ENCODE measurements around the gene PSMB4.
"Not testable (repeated sequence)": the region's sequence is repeated elsewhere in the genome, so short reads cannot be mapped to it uniquely, and the experiment has no call there.

The PSMB4 gene

GRCh38 chr1:151386002-151386401, 13.4 kb upstream of the PSMB4 start:
- no peak for DNase-seq (ENCODE audit: low read depth in 2 of 2, low spot score in 1 of 2)

DNA sequence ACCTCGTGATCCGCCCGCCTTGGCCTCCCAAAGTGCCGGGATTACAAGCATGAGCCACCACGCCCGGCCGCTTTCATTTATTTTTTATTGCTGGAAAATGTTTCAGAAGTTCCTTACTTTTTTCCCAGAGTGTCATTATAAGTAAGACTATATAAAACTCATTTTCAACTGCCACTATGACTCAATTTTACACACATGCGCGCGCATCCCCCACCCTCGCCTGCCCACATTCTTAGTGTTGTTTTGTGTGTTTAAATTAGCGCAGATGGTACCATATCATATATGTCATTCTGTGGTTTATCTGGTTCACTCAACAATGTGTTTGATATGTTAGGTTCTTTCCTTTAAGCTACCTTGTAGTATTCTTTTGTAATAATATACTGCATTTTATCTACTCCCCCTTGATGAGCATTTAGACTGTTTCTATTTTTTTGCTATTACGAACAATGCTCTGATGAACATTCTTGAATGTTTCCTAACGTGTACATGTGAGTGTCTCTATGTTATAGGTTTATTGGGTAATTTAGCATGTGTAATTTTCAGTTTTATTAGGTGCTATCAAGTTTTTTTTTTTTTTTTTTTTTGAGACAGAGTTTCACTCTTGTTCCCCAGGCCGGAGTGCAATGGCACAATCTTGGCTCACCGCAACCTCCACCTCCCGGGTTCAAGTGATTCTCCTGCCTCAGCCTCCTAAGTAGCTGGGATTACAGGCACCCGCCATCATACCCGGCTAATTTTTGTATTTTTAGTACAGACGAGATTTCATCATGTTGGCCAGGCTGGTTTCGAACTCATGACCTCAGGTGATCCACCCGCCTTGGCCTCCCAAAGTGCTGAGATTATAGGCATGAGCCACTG, 8.9 kb upstream of the PSMB4 start:
- DNase-seq (ENCODE audit: low read depth in 2 of 2, low spot score in 1 of 2): not testable (repeated sequence)

GRCh38 chr1:151391079-151391563, 8.3 kb upstream of the PSMB4 start:
- DNase-seq (ENCODE audit: low read depth in 2 of 2, low spot score in 1 of 2): no peak

- DNase-seq (ENCODE audit: low read depth in 2 of 2, low spot score in 1 of 2): no peak
Observed at GRCh38 chr1:151393583-151393982, 5.8 kb upstream of the PSMB4 start.

DNA sequence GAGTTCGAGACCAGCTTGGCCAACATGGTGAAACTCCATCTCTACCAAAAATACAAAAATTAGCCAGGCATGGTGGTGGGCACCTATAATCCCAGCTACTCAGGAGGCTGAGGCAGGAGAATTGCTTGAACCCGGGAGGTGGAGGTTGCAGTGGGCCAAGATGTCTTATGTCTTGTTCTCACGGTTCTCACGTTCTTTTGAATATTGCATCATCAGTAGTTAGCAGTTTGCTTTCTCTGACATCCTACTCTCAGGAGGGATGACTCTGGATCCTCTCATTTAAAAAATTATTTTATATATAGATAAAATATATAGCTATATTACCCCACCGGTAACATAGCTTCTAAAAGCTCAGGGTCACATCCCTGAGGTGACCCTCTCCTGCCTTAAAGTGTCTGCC, 3.1 kb upstream of the PSMB4 start:
- not testable (repeated sequence) for DNase-seq (ENCODE audit: low read depth in 2 of 2, low spot score in 1 of 2)

DNA sequence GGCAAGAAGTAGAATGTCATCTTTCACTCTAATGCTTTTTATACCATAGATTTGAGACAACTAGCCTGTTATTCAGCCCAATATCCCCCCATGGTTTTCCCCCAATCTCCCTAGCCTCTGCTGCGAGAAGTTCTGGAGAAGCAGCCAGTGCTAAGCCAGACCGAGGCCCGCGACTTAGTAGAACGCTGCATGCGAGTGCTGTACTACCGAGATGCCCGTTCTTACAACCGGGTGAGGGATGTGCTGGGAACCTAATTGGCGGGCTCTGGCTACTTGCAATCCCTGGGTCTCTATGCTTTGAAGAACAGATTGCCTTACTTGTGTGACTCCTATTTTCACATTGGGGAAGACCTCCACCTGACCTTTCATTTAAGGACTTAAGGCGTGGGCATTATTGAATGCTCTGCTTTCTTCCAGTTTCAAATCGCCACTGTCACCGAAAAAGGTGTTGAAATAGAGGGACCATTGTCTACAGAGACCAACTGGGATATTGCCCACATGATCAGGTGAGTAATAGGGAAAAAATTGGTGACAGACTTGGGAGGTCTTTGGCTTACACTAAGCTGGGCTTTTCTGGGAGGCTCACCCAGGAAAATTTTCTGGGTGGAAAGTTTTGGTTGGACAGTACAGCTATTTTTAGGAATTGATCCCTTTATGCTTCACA, 1.9 kb downstream of the PSMB4 start:
- DNase-seq (ENCODE audit: low read depth in 2 of 2, low spot score in 1 of 2): no peak

DNA sequence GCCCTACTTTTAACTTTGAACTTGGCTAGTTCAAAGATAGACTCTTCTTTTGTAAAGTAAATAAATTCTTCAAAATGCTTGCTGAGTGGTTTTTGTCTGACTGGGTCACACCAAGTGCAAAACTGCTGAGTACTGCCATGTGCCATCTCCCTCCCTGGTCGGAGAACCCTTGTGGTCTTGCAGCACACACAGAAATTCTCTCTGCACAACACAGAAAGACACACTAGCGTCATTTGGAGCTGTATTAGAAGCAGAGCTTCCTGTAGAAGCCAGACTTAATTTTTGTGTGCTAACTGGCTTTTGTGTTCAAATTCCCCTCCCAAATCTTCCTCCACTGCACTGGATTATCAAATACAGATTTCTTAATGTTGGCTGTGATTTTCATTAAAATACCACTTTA, 2.5 kb downstream of the PSMB4 start:
- DNase-seq (ENCODE audit: low read depth in 2 of 2, low spot score in 1 of 2): no peak

DNA sequence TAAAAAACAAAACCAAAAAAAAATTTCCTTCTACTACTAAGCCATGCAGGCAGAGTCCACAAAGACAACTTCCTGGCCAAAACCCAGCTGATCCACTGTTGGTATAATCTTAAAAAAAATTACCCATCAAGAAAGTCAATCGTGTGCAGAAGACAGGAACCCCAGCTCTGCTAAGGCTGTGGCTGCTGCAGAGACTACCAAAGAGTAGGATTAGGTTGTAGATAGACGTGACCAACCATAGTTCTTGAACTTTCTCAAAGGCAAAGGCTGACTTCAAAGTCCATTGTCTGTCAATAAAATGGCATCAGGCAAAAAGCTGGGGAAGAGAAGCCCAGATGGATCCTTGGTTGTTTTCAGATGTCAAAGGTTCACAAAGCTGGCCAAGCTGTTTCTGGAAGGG, 3.4 kb downstream of the PSMB4 start:
- DNase-seq (ENCODE audit: low read depth in 2 of 2, low spot score in 1 of 2): no peak

- DNase-seq (ENCODE audit: low read depth in 2 of 2, low spot score in 1 of 2): no peak
Observed at GRCh38 chr1:151403612-151404011, 4.2 kb downstream of the PSMB4 start.

DNA sequence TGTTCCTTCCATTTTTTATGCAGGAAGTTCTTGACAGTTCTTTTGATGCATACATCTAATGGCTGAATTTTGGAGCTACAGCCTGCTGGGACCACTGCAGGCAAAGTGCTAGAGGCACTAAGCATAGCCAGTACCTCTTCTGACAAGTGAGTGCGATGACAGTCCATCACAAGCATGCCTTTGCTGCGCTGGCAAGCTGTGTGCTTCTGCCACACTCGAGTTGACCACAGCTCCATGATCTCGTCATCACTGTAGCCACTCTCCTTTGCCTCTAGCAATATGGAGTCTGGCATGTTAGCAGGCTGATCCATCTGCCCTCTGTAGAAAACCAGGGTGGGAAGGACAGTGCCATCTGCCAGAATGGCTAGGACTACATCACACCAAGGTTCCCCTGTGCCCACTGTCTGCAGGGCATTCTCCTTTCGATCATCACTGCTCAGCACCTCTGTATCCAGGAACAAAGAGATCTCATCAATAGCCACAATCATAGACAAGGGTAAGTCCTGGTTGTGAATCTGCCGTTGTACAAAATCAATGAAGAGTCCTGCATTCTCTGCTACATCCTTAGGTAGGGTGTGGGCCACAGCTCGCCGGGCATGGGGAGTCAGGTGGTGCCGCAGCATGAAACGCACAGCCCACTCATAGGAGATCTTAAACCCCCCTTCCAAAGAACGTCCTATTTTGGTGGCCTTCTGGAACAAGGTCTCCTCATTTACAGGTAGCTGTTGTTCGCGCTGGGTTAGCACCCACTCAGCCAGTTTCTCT, 6.0 kb downstream of the PSMB4 start:
- DNase-seq (ENCODE audit: low read depth in 2 of 2, low spot score in 1 of 2): no peak

DNA sequence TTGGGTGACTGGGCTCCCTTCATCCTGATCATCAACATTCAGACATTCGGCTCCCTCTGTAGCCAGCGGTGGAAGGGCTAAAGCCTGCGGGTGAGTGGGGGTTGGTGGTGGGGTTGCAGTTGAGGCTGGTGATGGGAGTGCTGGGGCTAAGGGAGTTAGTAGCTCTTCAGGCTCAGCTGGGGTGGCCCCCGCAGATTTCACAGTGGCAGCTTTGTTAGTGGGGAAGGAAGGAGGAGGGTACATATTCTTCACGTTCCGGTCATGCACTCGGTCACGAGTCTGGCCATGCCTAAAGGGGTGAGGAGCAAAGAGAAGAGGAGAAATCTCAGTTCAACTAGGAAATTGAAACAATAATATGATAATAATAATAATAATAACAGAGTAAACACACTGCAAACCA, 6.8 kb downstream of the PSMB4 start:
- no peak for DNase-seq (ENCODE audit: low read depth in 2 of 2, low spot score in 1 of 2)

GRCh38 chr1:151407304-151407703, 7.9 kb downstream of the PSMB4 start:
- DNase-seq (ENCODE audit: low read depth in 2 of 2, low spot score in 1 of 2): no peak

GRCh38 chr1:151408891-151409290, 9.5 kb downstream of the PSMB4 start:
- no peak for DNase-seq (ENCODE audit: low read depth in 2 of 2, low spot score in 1 of 2)

- DNase-seq (ENCODE audit: low read depth in 2 of 2, low spot score in 1 of 2): no peak
Observed at GRCh38 chr1:151411884-151412283, 12.5 kb downstream of the PSMB4 start.

DNA sequence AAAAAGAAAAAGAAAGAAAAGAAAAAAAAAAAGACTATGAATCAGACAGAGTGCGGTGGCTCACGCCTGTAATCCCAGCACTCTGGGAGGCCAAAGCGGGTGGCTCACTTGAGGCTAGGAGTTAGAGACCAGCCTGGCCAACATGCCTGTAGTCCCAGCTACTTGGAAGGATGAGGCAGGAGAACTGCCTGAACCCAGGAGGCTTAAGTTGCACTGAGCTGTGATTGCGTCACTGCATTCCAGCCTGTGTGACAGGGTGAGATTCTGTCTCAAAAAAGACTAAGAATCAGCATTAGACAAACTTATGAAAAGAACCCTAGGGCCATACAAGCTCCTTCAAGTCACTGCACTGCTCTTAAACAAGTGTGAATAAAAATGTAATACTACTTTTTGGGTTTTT, 16.9 kb downstream of the PSMB4 start:
- no peak for DNase-seq (ENCODE audit: low read depth in 2 of 2, low spot score in 1 of 2)

DNA sequence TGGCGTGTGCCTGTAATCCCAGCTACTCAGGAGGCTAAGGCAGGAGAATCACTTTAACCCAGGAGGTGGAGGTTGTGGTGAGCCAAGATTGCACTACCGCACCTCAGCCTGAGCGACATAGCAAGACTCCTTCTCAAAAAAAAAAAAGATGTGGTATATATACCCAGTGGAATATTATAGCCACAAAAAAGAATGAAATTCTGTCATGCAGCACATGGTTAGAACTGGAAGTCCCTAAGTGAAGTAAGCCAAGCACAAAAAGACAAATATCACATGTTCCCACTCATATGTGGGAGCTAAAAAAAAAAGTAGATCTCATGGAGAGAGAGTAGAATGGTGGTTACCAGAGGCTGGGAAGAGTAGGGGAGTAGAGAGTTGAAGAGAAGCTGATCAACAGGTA, 18.7 kb downstream of the PSMB4 start:
- DNase-seq (ENCODE audit: low read depth in 2 of 2, low spot score in 1 of 2): no peak

DNA sequence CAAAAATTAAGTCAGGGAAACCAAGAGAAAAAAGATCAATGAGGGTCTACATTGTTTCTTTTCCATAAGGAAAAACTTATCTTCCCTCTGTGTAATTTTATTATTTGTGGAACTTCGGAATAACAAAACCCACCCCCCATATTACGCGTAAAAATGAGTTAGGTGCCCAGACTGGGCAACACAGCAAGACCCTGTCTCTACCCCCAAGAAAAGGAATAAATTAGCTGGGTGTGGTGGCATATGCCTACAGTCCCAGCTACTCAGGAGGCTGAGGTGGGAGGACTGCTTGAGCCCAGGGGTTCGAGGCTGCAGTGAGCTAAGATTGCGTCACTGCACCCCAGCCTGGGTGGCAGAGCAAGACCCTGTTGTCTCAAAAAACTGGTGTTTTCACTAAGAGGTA, 20.4 kb downstream of the PSMB4 start:
- DNase-seq (ENCODE audit: low read depth in 2 of 2, low spot score in 1 of 2): no peak

GRCh38 chr1:151425103-151425502, 25.7 kb downstream of the PSMB4 start:
- no peak for DNase-seq (ENCODE audit: low read depth in 2 of 2, low spot score in 1 of 2)

- DNase-seq (ENCODE audit: low read depth in 2 of 2, low spot score in 1 of 2): no peak
Observed at GRCh38 chr1:151428068-151428467, 28.7 kb downstream of the PSMB4 start.

DNA sequence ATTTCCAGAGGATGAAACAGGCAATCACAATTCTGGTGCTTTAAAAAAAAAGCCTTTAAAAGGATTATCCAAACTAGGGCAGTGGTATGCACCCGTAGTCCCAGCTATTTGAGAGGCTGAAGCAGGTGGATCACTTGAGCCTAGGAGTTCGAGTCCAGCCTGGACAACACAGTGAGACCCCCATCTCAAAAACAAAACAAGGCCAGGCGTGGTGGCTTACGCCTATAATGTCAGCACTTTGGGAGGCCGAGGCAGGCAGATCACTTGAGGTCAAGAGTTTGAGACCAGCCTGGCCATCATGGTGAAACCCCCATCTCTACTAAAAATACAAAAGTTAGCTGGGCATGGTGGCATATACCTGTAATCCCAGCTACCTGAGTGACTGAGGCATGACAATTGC, 34.5 kb downstream of the PSMB4 start:
- not testable (repeated sequence) for DNase-seq (ENCODE audit: low read depth in 2 of 2, low spot score in 1 of 2)

DNA sequence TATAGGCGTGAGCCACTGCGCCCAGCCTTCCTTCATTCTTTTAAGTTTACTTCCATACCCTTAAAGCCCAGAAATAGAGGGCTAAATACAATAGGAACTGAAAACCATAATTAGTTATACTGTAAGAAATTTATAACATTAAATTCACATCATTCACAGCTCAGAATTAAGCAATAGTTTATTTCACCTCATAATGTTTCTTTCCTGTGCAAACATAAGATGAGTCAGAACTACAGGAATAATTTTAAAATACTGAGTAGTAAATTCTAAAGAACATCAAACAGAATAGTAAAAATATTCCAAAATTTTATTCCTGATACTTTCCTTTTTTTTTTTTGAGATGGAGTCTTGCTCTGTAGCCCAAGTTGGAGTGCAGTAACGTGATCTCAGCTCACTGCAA, 35.8 kb downstream of the PSMB4 start:
- DNase-seq (ENCODE audit: low read depth in 2 of 2, low spot score in 1 of 2): no peak

DNA sequence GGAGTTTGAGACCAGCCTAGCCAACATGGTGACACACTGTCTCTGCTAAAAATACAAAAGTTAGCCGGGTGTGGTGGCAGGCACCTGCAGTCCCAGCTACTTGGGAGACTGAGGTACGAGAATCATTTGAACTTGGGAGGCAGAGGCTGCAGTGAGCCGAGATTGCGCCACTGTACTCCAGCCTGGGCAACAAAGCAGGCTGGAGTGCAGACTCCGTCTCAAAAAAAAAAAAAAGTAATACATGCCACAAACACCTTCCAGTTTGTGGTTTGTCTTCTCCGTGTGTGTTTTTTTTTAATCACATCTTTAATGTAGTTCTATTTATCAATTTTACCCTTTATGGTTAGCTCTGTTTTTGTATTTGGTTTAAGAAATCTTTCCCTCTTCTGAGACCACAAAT, 37.6 kb downstream of the PSMB4 start:
- no peak for DNase-seq (ENCODE audit: low read depth in 2 of 2, low spot score in 1 of 2)
